WERI-Rb-1 (cell line): ENCODE results near the gene OR6Q1.

Experiments used
- DNase-seq: peaks from one replicate; pipeline ENCODE4 v3.0.0-alpha.2; 2020
- H3K27ac ChIP-seq: fragments of 250-450 bp; sonication (Bioruptor Pico); 2 replicates; pipeline ENCODE4 v1.5.1; 2020; ENCODE audit warnings: mild to moderate bottlenecking, moderate library complexity
- H3K27me3 ChIP-seq: fragments of 250-450 bp; sonication (Bioruptor Pico); 2 replicates; pipeline ENCODE4 v1.5.1; 2021; ENCODE audit warnings: mild to moderate bottlenecking, low read depth, moderate library complexity; ENCODE audit not compliant: insufficient read depth, severe bottlenecking
- H3K36me3 ChIP-seq: fragments of 250-450 bp; sonication (Bioruptor Pico); 2 replicates; pipeline ENCODE4 v1.5.1; 2020; ENCODE audit warnings: mild to moderate bottlenecking, moderate library complexity
- H3K4me3 ChIP-seq: 2 replicates; pipeline ENCODE4 v1.5.1; 2011; ENCODE audit warnings: low read depth, mild to moderate bottlenecking, control low read depth, low read length
- H3K9me3 ChIP-seq: fragments of 250-450 bp; sonication (Bioruptor Pico); 2 replicates; pipeline ENCODE4 v1.5.1; 2021; ENCODE audit warnings: mild to moderate bottlenecking, moderate library complexity; ENCODE audit not compliant: severe bottlenecking
- TF ChIP-seq, protein P1 (sequence below): IDR thresholded peaks from 2 replicates; pipeline ENCODE4 v1.5.1; 2011; ENCODE audit warnings: low read depth, mild to moderate bottlenecking, control low read depth, inconsistent platforms, low read length

OR6Q1 gene

DNA sequence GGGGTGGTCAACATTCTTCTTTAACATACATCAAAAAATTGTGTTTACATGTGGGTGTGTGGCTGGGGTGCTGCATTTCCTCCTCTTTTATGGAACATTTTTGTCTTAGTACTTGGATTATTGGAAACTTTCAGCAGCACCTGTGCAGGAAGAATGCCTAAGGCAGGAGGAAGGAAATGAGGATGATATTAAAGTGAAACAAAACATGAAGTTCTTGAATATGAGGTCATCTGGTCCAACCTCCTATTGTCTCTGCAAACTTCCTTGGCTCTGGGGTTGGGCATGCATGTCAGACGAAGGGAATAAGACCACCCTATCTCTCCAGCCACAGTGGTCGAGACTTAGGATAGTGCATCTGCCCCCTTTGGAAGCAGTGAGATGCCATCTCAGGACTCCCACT, 27.7 kb upstream of the OR6Q1 start:
- Histone ChIP-seq H3K36me3 (no peaks in the 10 kb centered on the region), H3K27me3 (peaks cover 55% of the 10 kb centered on the region), H3K27ac (no peak overlapping the region), H3K4me3 (no peak overlapping the region), H3K9me3 (peaks cover 3% of the 10 kb centered on the region)
- TF ChIP-seq, protein P1, sequence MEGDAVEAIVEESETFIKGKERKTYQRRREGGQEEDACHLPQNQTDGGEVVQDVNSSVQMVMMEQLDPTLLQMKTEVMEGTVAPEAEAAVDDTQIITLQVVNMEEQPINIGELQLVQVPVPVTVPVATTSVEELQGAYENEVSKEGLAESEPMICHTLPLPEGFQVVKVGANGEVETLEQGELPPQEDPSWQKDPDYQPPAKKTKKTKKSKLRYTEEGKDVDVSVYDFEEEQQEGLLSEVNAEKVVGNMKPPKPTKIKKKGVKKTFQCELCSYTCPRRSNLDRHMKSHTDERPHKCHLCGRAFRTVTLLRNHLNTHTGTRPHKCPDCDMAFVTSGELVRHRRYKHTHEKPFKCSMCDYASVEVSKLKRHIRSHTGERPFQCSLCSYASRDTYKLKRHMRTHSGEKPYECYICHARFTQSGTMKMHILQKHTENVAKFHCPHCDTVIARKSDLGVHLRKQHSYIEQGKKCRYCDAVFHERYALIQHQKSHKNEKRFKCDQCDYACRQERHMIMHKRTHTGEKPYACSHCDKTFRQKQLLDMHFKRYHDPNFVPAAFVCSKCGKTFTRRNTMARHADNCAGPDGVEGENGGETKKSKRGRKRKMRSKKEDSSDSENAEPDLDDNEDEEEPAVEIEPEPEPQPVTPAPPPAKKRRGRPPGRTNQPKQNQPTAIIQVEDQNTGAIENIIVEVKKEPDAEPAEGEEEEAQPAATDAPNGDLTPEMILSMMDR = no peak
- DNase-seq = no peak

DNA sequence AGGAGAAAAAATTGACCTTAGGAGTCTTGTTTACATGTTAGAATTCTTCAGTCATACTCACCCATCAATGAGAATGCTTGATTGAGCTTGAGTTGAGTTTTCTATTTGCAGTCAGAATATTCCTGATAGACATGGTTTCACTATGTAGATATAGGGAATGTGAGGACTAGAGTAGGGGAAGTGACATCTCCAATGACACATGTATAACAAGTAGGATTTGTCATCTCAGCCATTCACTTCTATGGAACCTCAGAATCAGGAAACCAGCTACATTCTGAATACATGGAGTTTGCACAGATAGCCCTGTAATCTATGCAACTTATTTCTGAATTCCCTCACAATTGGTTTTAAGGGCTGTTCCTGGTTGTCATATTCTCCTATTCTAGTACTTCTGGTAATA, 27.2 kb upstream of the OR6Q1 start:
- TF ChIP-seq, protein P1 = no peak
- no peak for DNase-seq
- peaks cover 57% of the 10 kb centered on the region for H3K27me3 ChIP-seq

DNA sequence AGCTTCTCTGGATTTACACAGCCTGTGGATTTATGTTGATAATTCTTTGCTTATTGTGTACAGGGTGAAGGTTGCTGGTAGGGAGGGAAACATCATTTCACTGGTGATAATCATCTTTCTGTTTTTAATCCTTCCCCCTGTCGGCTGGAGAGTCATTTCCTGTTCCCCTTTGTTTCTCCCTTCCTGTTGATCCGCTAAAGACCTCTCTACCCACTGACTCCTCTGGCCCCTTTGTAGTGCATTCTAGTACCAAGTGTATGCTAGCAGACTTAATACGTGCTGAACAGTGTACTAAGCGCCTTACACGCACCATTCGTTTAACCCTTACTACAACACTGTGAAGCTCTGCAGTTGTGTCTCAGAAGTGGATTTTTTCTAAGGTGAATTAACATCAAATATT, 26.1 kb upstream of the OR6Q1 start:
- Histone ChIP-seq H3K27ac (no peak overlapping the region), H3K27me3 (peaks cover 57% of the 10 kb centered on the region), H3K4me3 (no peak overlapping the region), H3K9me3 (peaks cover 3% of the 10 kb centered on the region), H3K36me3 (no peaks in the 10 kb centered on the region)
- no peak for DNase-seq
- TF ChIP-seq, protein P1 = no peak

More for the DNA sequence above, 27.2 kb upstream of the OR6Q1 start:
- no peaks in the 10 kb centered on the region for H3K36me3 ChIP-seq
- no peak overlapping the region for H3K4me3 ChIP-seq
- peaks cover 3% of the 10 kb centered on the region for H3K9me3 ChIP-seq
- H3K27ac ChIP-seq = no peak overlapping the region

DNA sequence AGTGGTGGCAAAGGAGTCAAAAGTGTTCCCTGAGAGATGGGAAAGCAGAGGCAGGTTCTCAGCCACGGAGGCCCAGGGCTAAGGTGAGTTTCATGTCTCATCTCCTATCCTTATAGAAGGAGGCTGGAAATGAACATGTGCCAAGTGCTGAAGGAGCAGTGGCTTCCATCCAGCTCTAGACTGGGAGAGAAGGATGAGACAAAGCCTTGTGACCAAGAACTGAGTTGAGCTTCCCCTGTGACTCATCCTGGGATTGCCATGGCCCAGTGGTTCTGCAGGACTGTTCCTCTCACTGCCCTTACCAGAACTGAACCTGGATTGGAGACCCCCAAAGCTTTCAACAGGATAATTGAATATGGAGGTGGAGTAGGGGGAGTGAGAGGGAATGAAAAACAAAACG, 23.8 kb upstream of the OR6Q1 start:
- Histone ChIP-seq H3K36me3 (no peaks in the 10 kb centered on the region), H3K9me3 (no peaks in the 10 kb centered on the region), H3K27ac (no peak overlapping the region), H3K27me3 (peaks cover 45% of the 10 kb centered on the region), H3K4me3 (no peak overlapping the region)
- no peak for DNase-seq
- TF ChIP-seq, protein P1 = no peak

DNA sequence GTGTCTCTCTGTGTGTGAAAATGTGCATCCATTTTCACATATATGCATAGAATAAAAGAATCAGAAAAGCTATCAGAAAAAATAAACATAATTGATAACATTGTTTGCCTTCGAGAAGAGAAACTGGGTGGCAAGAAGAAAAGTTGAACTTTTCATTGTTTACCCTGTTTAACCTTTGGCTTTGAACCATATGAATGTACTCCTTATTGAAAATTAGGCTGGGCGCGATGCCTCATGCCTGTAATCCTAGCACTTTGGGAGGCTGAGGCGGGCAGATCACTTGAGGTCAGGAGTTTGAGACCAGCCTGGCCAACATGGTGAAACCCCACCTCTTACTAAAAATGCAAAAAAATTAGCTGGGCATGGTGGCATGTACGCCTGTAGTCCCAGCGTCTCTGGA, 19.0 kb upstream of the OR6Q1 start:
- peaks cover 24% of the 10 kb centered on the region for H3K27me3 ChIP-seq
- H3K4me3 ChIP-seq = no peak overlapping the region
- TF ChIP-seq, protein P1 = no peak
- no peaks in the 10 kb centered on the region for H3K36me3 ChIP-seq
- DNase-seq = no peak
- H3K9me3 ChIP-seq = no peaks in the 10 kb centered on the region
- no peak overlapping the region for H3K27ac ChIP-seq

DNA sequence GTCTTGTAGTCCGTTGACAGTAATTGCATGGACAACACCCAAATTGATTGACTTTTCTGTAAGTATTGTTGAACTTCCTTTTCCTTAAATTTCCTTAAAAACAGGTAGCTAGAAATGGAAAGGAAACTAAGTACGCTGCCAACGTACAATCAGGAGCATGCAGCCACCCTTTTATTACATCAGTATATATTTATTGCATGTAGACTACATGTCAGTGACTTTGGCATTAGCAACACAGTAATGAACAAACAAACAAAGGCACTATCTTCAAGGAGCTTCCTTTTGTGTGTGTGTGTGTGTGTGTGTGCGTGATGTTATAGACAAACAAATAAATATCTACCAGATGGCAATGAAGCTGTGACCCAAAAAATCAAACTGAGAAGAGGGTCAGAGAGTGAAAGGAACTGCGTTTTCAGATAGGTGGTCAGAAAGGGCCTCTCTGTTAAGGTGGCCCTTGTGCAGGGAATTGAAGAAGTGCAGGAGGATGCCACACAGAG, 7.3 kb upstream of the OR6Q1 start, which contains the start of gene OR9Q1:
OR9Q1 (plus strand) TSS at position 447 of the 497 bp plus-strand sequence. CDS start 155,564 bp downstream, outside the sequence.
- H3K36me3 ChIP-seq = no peaks in the 10 kb centered on the region
- H3K4me3 ChIP-seq = no peak within 1 kb of the TSS
- H3K27me3 ChIP-seq = peaks cover 75% of the 10 kb centered on the region
- no peak within 1 kb of the TSS for H3K27ac ChIP-seq
- no peaks in the 10 kb centered on the region for H3K9me3 ChIP-seq
- TF ChIP-seq, protein P1 = no peak
- no peak for DNase-seq
